GM12878 (cell line): ENCODE measurements around the gene COX18. TPM values are rescaled to one million over a fixed set of nuclear protein-coding genes. Genes with fewer than 3 reads are reported as not detected.
A peak's percentile ranks its signal among the peaks of the same experiment; 100 is the strongest.

Experiments
- ATAC-seq: fragments of 200-7000 bp; cut with Tn5 transposase; 3 replicates; pipeline ENCODE4 v1.9.1; 2020; ENCODE audit warnings: mild to moderate bottlenecking, moderate library complexity
- BruUV-seq: library from RNA; stranded (reverse); fragments of 400-500 nt; replicated peaks from 2 replicates; lab custom pipeline; 2021; lab: Mats Ljungman, UMichigan
- CTCF ChIA-PET: fragments of 300-600 bp; sonication (Branson Sonifier 250); formaldehyde crosslinking; extraction: SDS; loops from one replicate; lab custom pipeline; 2021; ENCODE audit warnings: inconsistent platforms; lab: Yijun Ruan, JAX
- POLR2A ChIA-PET: fragments of 350-600 bp; formaldehyde crosslinking; extraction: SDS; loops from one replicate; lab custom pipeline; 2021; ENCODE audit warnings: inconsistent platforms; lab: Charles Lee
- RAD21 ChIA-PET: fragments of 300-600 bp; sonication (Branson Sonifier 250); formaldehyde crosslinking; loops from one replicate; lab custom pipeline; 2023; ENCODE audit warnings: antibody characterized with exemption; ENCODE audit not compliant: unreplicated experiment; lab: Charles Lee
- SMC1A ChIA-PET: fragments of 300-600 bp; sonication (Branson Sonifier 250); formaldehyde crosslinking; loops from one replicate; lab custom pipeline; 2023; ENCODE audit not compliant: unreplicated experiment, uncharacterized antibody; lab: Charles Lee
- DNase-seq: peaks from one replicate; pipeline ENCODE4 v3.0.0-alpha.2; 2011; ENCODE audit warnings: low read depth, low spot score
- FAIRE-seq: peaks from 3 replicates; lab custom pipeline; 2011; peaks lifted over from hg19 to GRCh38; lab: Jason Lieb, UNC
- H2AFZ ChIP-seq: 2 replicates; pipeline ENCODE4 v1.6.0; 2011; ENCODE audit warnings: low read depth, low read length, control low read depth; ENCODE audit not compliant: control insufficient read depth
- H3K27ac ChIP-seq: 2 replicates; pipeline ENCODE4 v1.5.1; 2011; ENCODE audit warnings: control low read depth; ENCODE audit not compliant: control insufficient read depth, insufficient read depth
- H3K27me3 ChIP-seq, 2 experiments: replicated peaks in 1 of 2; 2 replicates each; pipeline versions ENCODE4 v1.6.0 to v1.6.1; 2011; ENCODE audit warnings: low read length in 1 of 2; ENCODE audit not compliant: control insufficient read depth in 2 of 2, insufficient read depth in 2 of 2
- H3K36me3 ChIP-seq, 2 experiments: 2 replicates each; pipeline ENCODE4 v1.5.1; 2011; ENCODE audit warnings: low read length in 1 of 2; ENCODE audit not compliant: control insufficient read depth in 2 of 2, insufficient read depth in 2 of 2
- H3K4me1 ChIP-seq: 2 replicates; pipeline ENCODE4 v1.6.1; 2011; ENCODE audit warnings: mild to moderate bottlenecking, low read length, moderate library complexity, mixed read lengths; ENCODE audit not compliant: control insufficient read depth, insufficient read depth
- H3K4me2 ChIP-seq: 2 replicates; pipeline ENCODE4 v1.6.0; 2011; ENCODE audit warnings: control low read depth; ENCODE audit not compliant: control insufficient read depth, insufficient read depth
- H3K4me3 ChIP-seq: fragments of 200-600 bp; sonication (generic); 2 replicates; pipeline ENCODE4 v1.5.1; 2016
- H3K79me2 ChIP-seq: 2 replicates; pipeline ENCODE4 v1.6.0; 2011; ENCODE audit warnings: low read length; ENCODE audit not compliant: control insufficient read depth, insufficient read depth
- H3K9ac ChIP-seq: 2 replicates; pipeline ENCODE4 v1.8.0; 2011; ENCODE audit warnings: low read length, control low read depth, mixed read lengths; ENCODE audit not compliant: control insufficient read depth, insufficient read depth
- H3K9me3 ChIP-seq: replicated peaks from 3 replicates; pipeline ENCODE4 v1.5.1; 2011; ENCODE audit warnings: mild to moderate bottlenecking, low read length; ENCODE audit not compliant: control insufficient read depth, insufficient read depth
- H4K20me1 ChIP-seq: 2 replicates; pipeline ENCODE4 v1.6.0; 2011; ENCODE audit not compliant: control insufficient read depth, insufficient read depth
- BCL11A ChIP-seq: IDR thresholded peaks from 2 replicates; pipeline ENCODE4 v1.6.1; 2011; ENCODE audit warnings: low read depth, low read length
- USF2 ChIP-seq: IDR thresholded peaks from 2 replicates; pipeline ENCODE4 v1.6.1; 2011; ENCODE audit warnings: low read depth, low read length, improper control_type of control experiment, borderline replicate concordance
- WGBS: methylation state at CpG from one replicate; pipeline ENCODE4 v1.1.6; 2016; ENCODE audit warnings: low lambda C conversion rate; ENCODE audit not compliant: insufficient replicate concordance, insufficient coverage; ENCODE audit errors: missing lambda C conversion rate; 5-methylcytosine and 5-hydroxymethylcytosine counted together
- in situ Hi-C: fragments of 300-500 bp; cut with MboI; formaldehyde crosslinking; loops from 9 replicates; pipeline ENCODE4 v1.14.3; 2018; ENCODE audit warnings: mixed read lengths
- intact Hi-C: fragments of 100-400 bp; cut with micrococcal nuclease; formaldehyde crosslinking; loops from one replicate; pipeline ENCODE4 v1.14.2; 2022; ENCODE audit not compliant: unreplicated experiment
- polyA plus RNA-seq, 11 experiments: library from polyadenylated mRNA; depleted of rRNA in 4 of 11; unstranded in 6 of 11; stranded (reverse) in 5 of 11; fragments of >200 nt; fragmentation: Nextera tagmentation in 4 of 11; fragmentation: Illumina TruSeq in 1 of 11; extraction: Ambion mirVana in 4 of 11; extraction: Trizol in 1 of 11; gene quantifications; 1 replicate in 1 of 11; 2 replicates in 10 of 11; pipeline versions ENCODE4 v1.2.1 to v1.2.3, GENCODE V29; 2011 to 2016; ENCODE audit warnings: inconsistent platforms in 2 of 11, missing spikeins in 2 of 11, low read depth in 1 of 11
- total RNA-seq, 4 experiments: library from RNA; depleted of rRNA in 3 of 4; stranded (reverse); fragments of >200 nt in 3 of 4; fragmentation: Illumina TruSeq in 1 of 4; extraction: Trizol in 1 of 4; gene quantifications; 2 replicates each; pipeline versions ENCODE4 v1.2.1 to v1.2.3, GENCODE V29; 2013 to 2021
- TF ChIP-seq, protein P1 (sequence below): IDR thresholded peaks from 2 replicates; pipeline ENCODE4 v1.6.1; 2012; ENCODE audit warnings: low read depth, low read length, improper control_type of control experiment

The COX18 gene
- total and polyA plus RNA-seq, 10 of the 15 experiments (the other 5 are each of a cell fraction or from before 2014, with no cell fraction given): 7.2 to 36.4 (median 17.7) TPM

- ChIA-PET POLR2A (interaction anchor here (0.8 to 5.2 kb wide), 3 partner anchors 9 to 192 kb away, joined by 3 to 27 read pairs (median 4); partner anchors contain the start of gene ANKRD17), CTCF (interaction anchor here (0.7 to 1.3 kb wide), 5 partner anchors 8 to 191 kb away, joined by 3 to 7 read pairs (median 3); no protein-coding TSS in a partner anchor), SMC1A (interaction anchor here (0.6 to 2.4 kb wide), 5 partner anchors 15 to 189 kb away, joined by 3 to 16 read pairs (median 5); no protein-coding TSS in a partner anchor), RAD21 (interaction anchor here (1.0 to 3.4 kb wide), 2 partner anchors 46 to 190 kb away, joined by 3 to 15 read pairs; no protein-coding TSS in a partner anchor)
- ATAC-seq (no peak), DNase-seq (no peak), FAIRE-seq (no peak)
- 38% methylated on average over 3 of the region's 3 CpGs for WGBS
- H3K4me2 ChIP-seq: peak overlapping the region; percentile 46
- H3K79me2 ChIP-seq: peaks cover 29% of the 10 kb centered on the region
- in situ Hi-C loops: loop anchor here (25.0 kb wide), 1 partner anchor 1096 kb away; the partner anchor contains the start of gene MTHFD2L
- H3K36me3 ChIP-seq: peaks cover 0 to 9% of the 10 kb centered on the region in 2 experiments; a peak in 3 of 4 replicates
- H3K9me3 ChIP-seq: no peaks in the 10 kb centered on the region
- TF ChIP-seq USF2: no peak
- TF ChIP-seq, protein P1, sequence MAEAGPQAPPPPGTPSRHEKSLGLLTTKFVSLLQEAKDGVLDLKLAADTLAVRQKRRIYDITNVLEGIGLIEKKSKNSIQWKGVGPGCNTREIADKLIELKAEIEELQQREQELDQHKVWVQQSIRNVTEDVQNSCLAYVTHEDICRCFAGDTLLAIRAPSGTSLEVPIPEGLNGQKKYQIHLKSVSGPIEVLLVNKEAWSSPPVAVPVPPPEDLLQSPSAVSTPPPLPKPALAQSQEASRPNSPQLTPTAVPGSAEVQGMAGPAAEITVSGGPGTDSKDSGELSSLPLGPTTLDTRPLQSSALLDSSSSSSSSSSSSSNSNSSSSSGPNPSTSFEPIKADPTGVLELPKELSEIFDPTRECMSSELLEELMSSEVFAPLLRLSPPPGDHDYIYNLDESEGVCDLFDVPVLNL: no peak
- TF ChIP-seq BCL11A: no peak
- H3K9ac ChIP-seq: no peak overlapping the region
- no TSS peak for BruUV-seq
- peak overlapping the region; percentile 16; the same call in 1 of the 2 replicates for H3K4me3 ChIP-seq
- no peaks in the 10 kb centered on the region for H3K27me3 ChIP-seq
- intact Hi-C loops: no loop called here
- H3K27ac ChIP-seq: peak overlapping the region; percentile 57; the same call in 1 of the 2 replicates
- no peaks in the 10 kb centered on the region for H4K20me1 ChIP-seq
- H3K4me1 ChIP-seq: peaks cover 4% of the 10 kb centered on the region; the same call in 1 of the 2 replicates
- no peak overlapping the region for H2AFZ ChIP-seq
Observed at GRCh38 chr4:73066445-73066844, 3.1 kb downstream of the COX18 start.
